DLD1 (cell line): Measurements from ENCODE around the gene BUB3.

Experiments used
- in situ Hi-C: cut with HindIII; loops from 2 replicates; pipeline ENCODE4 v1.10.0; 2017; ENCODE audit warnings: low sequenced_read_pairs

The BUB3 gene

GRCh38 chr10:123154092-123154710 is at the start of gene BUB3:
TSS of gene BUB3 (plus strand) at chr10:123154402. CDS start at chr10:123154918, 516 bp downstream.
- in situ Hi-C loops, result no loop called here

- in situ Hi-C loops, result no loop called here
Observed at GRCh38 chr10:123109466-123109865, 44.7 kb upstream of the BUB3 start.

- in situ Hi-C loops, result no loop called here
Observed at GRCh38 chr10:123117644-123118417, 36.4 kb upstream of the BUB3 start.

- in situ Hi-C loops, result no loop called here
Observed at GRCh38 chr10:123119081-123119480, 35.1 kb upstream of the BUB3 start.

GRCh38 chr10:123126246-123126645 is 28.0 kb upstream of the BUB3 start:
- in situ Hi-C loops, result no loop called here

- in situ Hi-C loops, result no loop called here
Observed at GRCh38 chr10:123129618-123130271, 24.5 kb upstream of the BUB3 start.

- in situ Hi-C loops, result no loop called here
Observed at GRCh38 chr10:123132576-123133477, 21.4 kb upstream of the BUB3 start.

GRCh38 chr10:123133541-123134342 is 20.5 kb upstream of the BUB3 start:
- in situ Hi-C loops, result no loop called here

- in situ Hi-C loops, result no loop called here
Observed at GRCh38 chr10:123134343-123134914, 19.8 kb upstream of the BUB3 start.

GRCh38 chr10:123134915-123135414 is 19.2 kb upstream of the BUB3 start:
- in situ Hi-C loops, result no loop called here

GRCh38 chr10:123135415-123136141 is 18.6 kb upstream of the BUB3 start, which contains the start of gene HMX3:
TSS of gene HMX3 (plus strand) at chr10:123135970. CDS start at chr10:123136051, 81 bp downstream.
- in situ Hi-C loops, result no loop called here

GRCh38 chr10:123136221-123136805 is 17.9 kb upstream of the BUB3 start:
- in situ Hi-C loops, result no loop called here

GRCh38 chr10:123136806-123137642 is 17.2 kb upstream of the BUB3 start:
- in situ Hi-C loops, result no loop called here

- in situ Hi-C loops, result no loop called here
Observed at GRCh38 chr10:123139165-123139520, 15.1 kb upstream of the BUB3 start.

GRCh38 chr10:123139521-123140163 is 14.6 kb upstream of the BUB3 start:
- in situ Hi-C loops, result no loop called here

GRCh38 chr10:123140164-123140982 is 13.8 kb upstream of the BUB3 start:
- in situ Hi-C loops, result no loop called here
